ENCODE results near the gene FST. TPM values are rescaled to one million over a fixed set of nuclear protein-coding genes. Genes with fewer than 3 reads are reported as not detected.

The FST gene
- total RNA-seq, 1 experiment from 2014 or later, result not detected

- Histone ChIP-seq H3K4me2 (ENCODE audit: low read depth, low read length, poor library complexity, severe bottlenecking) (no peak overlapping the region), H3K4me1 (ENCODE audit: low read length) (no peaks in the 10 kb centered on the region), H3K27me3 (ENCODE audit: low read length) (no peaks in the 10 kb centered on the region), H3K79me2 (ENCODE audit: low read length) (no peaks in the 10 kb centered on the region), H3K36me3 (ENCODE audit: insufficient read depth, low read length) (no peaks in the 10 kb centered on the region), H2AFZ (ENCODE audit: low read length) (no peak overlapping the region), H3K9me3 (ENCODE audit: low read length) (no peaks in the 10 kb centered on the region), H3K9me2 (replicated peaks; ENCODE audit: insufficient read depth, low read length) (no peaks in the 10 kb centered on the region), H3K27ac (ENCODE audit: low read length) (no peak overlapping the region), H4K20me1 (ENCODE audit: insufficient read depth, low read depth, low read length) (no peaks in the 10 kb centered on the region), H3K9ac (ENCODE audit: low read length) (no peak overlapping the region), H3K4me3 (ENCODE audit: low read length) (no peak overlapping the region)
- no peak for DNase-seq
These were observed 15.7 kb upstream of the FST start for GRCh38 chr5:53464722-53465121.

DNA sequence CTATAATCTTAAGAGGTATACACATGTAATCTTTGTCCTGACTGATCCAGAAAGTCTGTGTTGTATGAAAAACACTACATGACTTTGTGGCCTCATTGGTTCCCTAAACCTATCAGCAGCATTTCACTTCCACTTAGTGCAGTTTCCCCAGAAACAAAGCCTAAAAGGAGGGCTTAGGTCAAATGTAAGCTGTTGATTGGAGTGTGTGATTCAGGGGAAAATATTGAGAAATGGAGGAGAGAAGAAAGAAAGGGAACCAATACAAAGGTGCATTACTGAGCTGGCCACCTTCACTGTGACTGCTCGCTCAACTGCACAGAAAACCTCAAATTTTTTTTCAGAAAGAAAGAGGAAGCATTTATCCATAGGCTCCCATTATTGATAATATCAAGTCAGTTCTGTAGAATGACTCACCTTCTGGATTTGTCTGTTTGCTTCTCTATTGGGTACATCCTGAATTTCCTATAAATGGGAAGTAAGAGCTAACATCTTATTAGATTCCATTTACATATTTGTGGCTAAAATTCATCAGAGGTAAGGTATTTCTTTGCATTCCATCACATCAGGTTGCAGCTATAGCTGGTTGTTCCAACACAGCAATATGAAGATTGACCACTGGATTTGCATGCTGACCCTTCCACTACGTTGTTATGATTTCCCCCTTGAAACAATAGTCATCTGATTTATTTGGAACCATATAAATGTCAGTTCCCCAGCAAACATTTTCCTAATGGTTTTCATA, 10.3 kb upstream of the FST start:
- H3K4me3 ChIP-seq (ENCODE audit: low read length), result no peak overlapping the region
- no peaks in the 10 kb centered on the region for H3K79me2 ChIP-seq (ENCODE audit: low read length)
- no peaks in the 10 kb centered on the region for H3K27me3 ChIP-seq (ENCODE audit: low read length)
- no peak overlapping the region for H2AFZ ChIP-seq (ENCODE audit: low read length)
- H4K20me1 ChIP-seq (ENCODE audit: insufficient read depth, low read depth, low read length), result no peaks in the 10 kb centered on the region
- H3K36me3 ChIP-seq (ENCODE audit: insufficient read depth, low read length), result no peaks in the 10 kb centered on the region
- H3K9me2 ChIP-seq (replicated peaks; ENCODE audit: insufficient read depth, low read length), result no peaks in the 10 kb centered on the region
- H3K4me2 ChIP-seq (ENCODE audit: low read depth, low read length, poor library complexity, severe bottlenecking), result no peak overlapping the region
- no peak overlapping the region for H3K9ac ChIP-seq (ENCODE audit: low read length)
- no peak for DNase-seq
- H3K9me3 ChIP-seq (ENCODE audit: low read length), result no peaks in the 10 kb centered on the region
- H3K4me1 ChIP-seq (ENCODE audit: low read length), result no peaks in the 10 kb centered on the region
- no peak overlapping the region for H3K27ac ChIP-seq (ENCODE audit: low read length)

DNA sequence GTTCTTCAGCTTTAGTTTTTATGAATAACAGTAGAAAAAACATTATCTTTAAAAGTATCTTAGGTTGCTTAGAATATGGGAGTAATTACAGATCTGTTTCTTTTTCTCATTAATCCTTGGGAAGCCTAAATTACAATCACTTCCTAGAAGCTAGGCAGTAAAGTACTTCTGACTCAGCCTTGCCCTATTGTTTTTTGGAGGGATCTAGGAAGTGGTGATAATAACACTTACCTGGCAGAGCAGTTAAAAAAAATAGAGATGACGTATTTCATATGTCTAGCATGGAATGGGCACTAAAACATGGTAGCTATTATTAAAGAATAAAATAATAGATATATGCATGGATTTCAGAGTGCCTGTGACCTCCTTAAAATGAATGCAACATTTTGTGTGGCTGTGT, 8.2 kb upstream of the FST start:
- no peak overlapping the region for H3K4me2 ChIP-seq (ENCODE audit: low read depth, low read length, poor library complexity, severe bottlenecking)
- DNase-seq, result no peak
- H3K4me3 ChIP-seq (ENCODE audit: low read length), result no peak overlapping the region
- no peak overlapping the region for H3K9ac ChIP-seq (ENCODE audit: low read length)
- no peaks in the 10 kb centered on the region for H3K27me3 ChIP-seq (ENCODE audit: low read length)
- no peaks in the 10 kb centered on the region for H3K36me3 ChIP-seq (ENCODE audit: insufficient read depth, low read length)
- H2AFZ ChIP-seq (ENCODE audit: low read length), result no peak overlapping the region
- H3K4me1 ChIP-seq (ENCODE audit: low read length), result no peaks in the 10 kb centered on the region
- H3K27ac ChIP-seq (ENCODE audit: low read length), result no peak overlapping the region
- no peaks in the 10 kb centered on the region for H3K79me2 ChIP-seq (ENCODE audit: low read length)
- no peaks in the 10 kb centered on the region for H3K9me2 ChIP-seq (replicated peaks; ENCODE audit: insufficient read depth, low read length)
- no peaks in the 10 kb centered on the region for H4K20me1 ChIP-seq (ENCODE audit: insufficient read depth, low read depth, low read length)
- H3K9me3 ChIP-seq (ENCODE audit: low read length), result no peaks in the 10 kb centered on the region

DNA sequence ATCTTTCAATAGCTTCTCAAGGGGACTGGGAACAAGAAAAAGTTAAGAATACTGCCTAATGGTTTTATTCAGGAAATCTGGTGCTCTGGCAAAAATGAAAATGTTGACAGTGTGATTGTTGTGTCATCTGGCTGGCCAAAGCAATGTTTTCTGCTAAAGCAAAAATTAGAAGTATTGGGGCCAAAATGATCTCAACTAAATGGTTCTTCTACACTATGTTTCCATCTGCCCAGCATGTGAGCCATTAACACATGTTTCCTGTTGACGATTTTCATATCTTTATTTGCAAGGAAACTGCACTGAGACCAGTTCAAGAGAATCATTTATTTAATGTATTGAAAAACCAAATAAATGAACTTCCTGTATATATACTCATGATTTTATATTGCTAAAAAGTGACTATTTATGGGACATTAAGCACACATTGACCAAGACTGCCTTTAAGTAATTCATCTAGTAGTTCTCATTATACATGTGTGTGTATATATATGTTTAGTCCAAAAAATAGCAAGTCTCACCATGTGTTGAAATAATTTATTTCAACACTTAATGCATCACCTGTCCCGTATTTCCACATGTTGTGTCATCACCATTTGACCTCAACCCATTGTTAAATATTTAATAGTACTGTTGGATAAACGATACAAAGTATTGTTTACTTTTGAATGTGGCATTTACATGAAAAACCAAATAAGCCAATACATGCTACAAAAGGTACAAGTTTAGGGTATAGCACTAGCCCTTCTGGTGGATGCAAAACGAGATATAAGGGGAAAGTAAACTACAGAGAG, 7.5 kb upstream of the FST start:
- no peak overlapping the region for H3K27ac ChIP-seq (ENCODE audit: low read length)
- no peaks in the 10 kb centered on the region for H3K79me2 ChIP-seq (ENCODE audit: low read length)
- H3K9ac ChIP-seq (ENCODE audit: low read length), result no peak overlapping the region
- H3K27me3 ChIP-seq (ENCODE audit: low read length), result no peaks in the 10 kb centered on the region
- H3K36me3 ChIP-seq (ENCODE audit: insufficient read depth, low read length), result no peaks in the 10 kb centered on the region
- no peak overlapping the region for H3K4me3 ChIP-seq (ENCODE audit: low read length)
- no peaks in the 10 kb centered on the region for H3K9me2 ChIP-seq (replicated peaks; ENCODE audit: insufficient read depth, low read length)
- H3K9me3 ChIP-seq (ENCODE audit: low read length), result no peaks in the 10 kb centered on the region
- no peak for DNase-seq
- H3K4me2 ChIP-seq (ENCODE audit: low read depth, low read length, poor library complexity, severe bottlenecking), result no peak overlapping the region
- no peaks in the 10 kb centered on the region for H4K20me1 ChIP-seq (ENCODE audit: insufficient read depth, low read depth, low read length)
- no peaks in the 10 kb centered on the region for H3K4me1 ChIP-seq (ENCODE audit: low read length)
- H2AFZ ChIP-seq (ENCODE audit: low read length), result no peak overlapping the region

DNA sequence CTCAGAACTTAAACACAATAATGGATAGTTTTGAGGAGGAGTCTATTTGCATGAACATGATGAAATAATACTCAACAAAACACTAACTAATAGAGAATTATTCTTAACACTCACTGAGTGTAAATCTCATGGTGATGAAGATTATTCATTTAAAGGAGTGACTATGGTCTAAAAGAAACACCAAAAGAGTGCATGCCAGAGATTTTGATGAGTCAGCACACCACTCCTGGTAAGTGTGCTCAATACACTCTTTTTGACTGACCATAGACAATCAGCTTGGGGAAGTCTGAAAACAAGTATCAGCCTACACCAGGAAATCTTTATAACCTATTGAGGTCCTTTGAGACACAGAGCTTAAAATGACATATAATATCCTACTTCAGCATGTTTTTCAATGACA, 6.8 kb upstream of the FST start:
- no peak overlapping the region for H3K9ac ChIP-seq (ENCODE audit: low read length)
- H2AFZ ChIP-seq (ENCODE audit: low read length), result no peak overlapping the region
- no peaks in the 10 kb centered on the region for H3K9me2 ChIP-seq (replicated peaks; ENCODE audit: insufficient read depth, low read length)

GRCh38 chr5:53475320-53475719, 5.1 kb upstream of the FST start:
- Histone ChIP-seq H3K9me3 (ENCODE audit: low read length) (no peaks in the 10 kb centered on the region), H3K9me2 (replicated peaks; ENCODE audit: insufficient read depth, low read length) (no peaks in the 10 kb centered on the region)

More for the DNA sequence above, 6.8 kb upstream of the FST start:
- H3K4me2 ChIP-seq (ENCODE audit: low read depth, low read length, poor library complexity, severe bottlenecking), result no peak overlapping the region
- no peaks in the 10 kb centered on the region for H3K27me3 ChIP-seq (ENCODE audit: low read length)
- H3K9me3 ChIP-seq (ENCODE audit: low read length), result no peaks in the 10 kb centered on the region
- H3K4me1 ChIP-seq (ENCODE audit: low read length), result no peaks in the 10 kb centered on the region
- no peaks in the 10 kb centered on the region for H3K79me2 ChIP-seq (ENCODE audit: low read length)
- H3K4me3 ChIP-seq (ENCODE audit: low read length), result no peak overlapping the region
- no peaks in the 10 kb centered on the region for H4K20me1 ChIP-seq (ENCODE audit: insufficient read depth, low read depth, low read length)
- no peaks in the 10 kb centered on the region for H3K36me3 ChIP-seq (ENCODE audit: insufficient read depth, low read length)
- H3K27ac ChIP-seq (ENCODE audit: low read length), result no peak overlapping the region
- DNase-seq, result no peak

GRCh38 chr5:53476019-53476418, 4.4 kb upstream of the FST start:
- no peak overlapping the region for H3K27ac ChIP-seq (ENCODE audit: low read length)
- DNase-seq, result no peak
- H3K4me1 ChIP-seq (ENCODE audit: low read length), result no peaks in the 10 kb centered on the region
- H3K9ac ChIP-seq (ENCODE audit: low read length), result no peak overlapping the region
- no peaks in the 10 kb centered on the region for H3K36me3 ChIP-seq (ENCODE audit: insufficient read depth, low read length)
- no peak overlapping the region for H2AFZ ChIP-seq (ENCODE audit: low read length)
- no peaks in the 10 kb centered on the region for H4K20me1 ChIP-seq (ENCODE audit: insufficient read depth, low read depth, low read length)
- no peaks in the 10 kb centered on the region for H3K9me3 ChIP-seq (ENCODE audit: low read length)
- H3K9me2 ChIP-seq (replicated peaks; ENCODE audit: insufficient read depth, low read length), result no peaks in the 10 kb centered on the region
- H3K4me2 ChIP-seq (ENCODE audit: low read depth, low read length, poor library complexity, severe bottlenecking), result no peak overlapping the region
- H3K4me3 ChIP-seq (ENCODE audit: low read length), result no peak overlapping the region
- no peaks in the 10 kb centered on the region for H3K27me3 ChIP-seq (ENCODE audit: low read length)
- H3K79me2 ChIP-seq (ENCODE audit: low read length), result no peaks in the 10 kb centered on the region

More at GRCh38 chr5:53475320-53475719, 5.1 kb upstream of the FST start:
- no peak overlapping the region for H3K27ac ChIP-seq (ENCODE audit: low read length)
- H4K20me1 ChIP-seq (ENCODE audit: insufficient read depth, low read depth, low read length), result no peaks in the 10 kb centered on the region
- no peaks in the 10 kb centered on the region for H3K79me2 ChIP-seq (ENCODE audit: low read length)
- H3K4me3 ChIP-seq (ENCODE audit: low read length), result no peak overlapping the region
- no peaks in the 10 kb centered on the region for H3K36me3 ChIP-seq (ENCODE audit: insufficient read depth, low read length)
- no peak overlapping the region for H3K4me2 ChIP-seq (ENCODE audit: low read depth, low read length, poor library complexity, severe bottlenecking)
- no peaks in the 10 kb centered on the region for H3K27me3 ChIP-seq (ENCODE audit: low read length)
- no peak for DNase-seq
- no peaks in the 10 kb centered on the region for H3K4me1 ChIP-seq (ENCODE audit: low read length)
- H2AFZ ChIP-seq (ENCODE audit: low read length), result no peak overlapping the region
- no peak overlapping the region for H3K9ac ChIP-seq (ENCODE audit: low read length)

- no peaks in the 10 kb centered on the region for H4K20me1 ChIP-seq (ENCODE audit: insufficient read depth, low read depth, low read length)
- no peaks in the 10 kb centered on the region for H3K27me3 ChIP-seq (ENCODE audit: low read length)
- H3K4me1 ChIP-seq (ENCODE audit: low read length), result peaks cover 5% of the 10 kb centered on the region; the same call in 1 of the 2 replicates
- no peak overlapping the region for H3K27ac ChIP-seq (ENCODE audit: low read length)
- H3K79me2 ChIP-seq (ENCODE audit: low read length), result no peaks in the 10 kb centered on the region
- no peak overlapping the region for H3K4me2 ChIP-seq (ENCODE audit: low read depth, low read length, poor library complexity, severe bottlenecking)
- H2AFZ ChIP-seq (ENCODE audit: low read length), result no peak overlapping the region
- no peak overlapping the region for H3K9ac ChIP-seq (ENCODE audit: low read length)
- no peaks in the 10 kb centered on the region for H3K9me3 ChIP-seq (ENCODE audit: low read length)
- no peaks in the 10 kb centered on the region for H3K9me2 ChIP-seq (replicated peaks; ENCODE audit: insufficient read depth, low read length)
- no peaks in the 10 kb centered on the region for H3K36me3 ChIP-seq (ENCODE audit: insufficient read depth, low read length)
- DNase-seq, result no peak
- H3K4me3 ChIP-seq (ENCODE audit: low read length), result no peak overlapping the region
These were observed 3.6 kb upstream of the FST start for GRCh38 chr5:53476531-53477480.
